ENCODE data around the gene ZNF281.

Gene ZNF281

DNA sequence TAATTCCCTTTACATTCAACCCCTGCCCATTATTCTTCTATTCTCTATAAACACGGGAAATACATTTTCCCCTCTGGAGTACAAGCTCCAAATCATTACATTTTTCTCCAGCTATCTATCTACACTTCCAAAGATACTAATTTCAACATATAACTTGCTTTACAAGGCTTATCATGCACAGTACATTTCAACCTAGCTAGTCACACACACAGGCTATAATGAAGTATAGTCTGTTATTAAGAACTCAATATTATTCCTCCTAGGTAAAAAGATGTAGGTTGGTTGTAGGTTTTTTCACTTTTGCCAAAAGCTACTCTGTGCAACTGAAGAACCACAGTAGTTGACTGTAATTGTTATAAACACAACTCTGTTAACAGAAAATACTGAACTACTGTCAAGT is 8.1 kb downstream of the ZNF281 start:
- H3K27me3 ChIP-seq (ENCODE audit: insufficient read depth, insufficient read length) = no peaks in the 10 kb centered on the region
- H3K9me3 ChIP-seq (ENCODE audit: insufficient read depth, low read length) = peaks cover 6% of the 10 kb centered on the region; the same call in 1 of the 2 replicates
- H3K9ac ChIP-seq (ENCODE audit: insufficient read length, low read depth) = no peak overlapping the region
- H3K4me3 ChIP-seq (ENCODE audit: insufficient read length, low read depth) = no peak overlapping the region
- DNase-seq (ENCODE audit: low read depth, low spot score) = no peak
- H3K4me1 ChIP-seq (ENCODE audit: insufficient read depth, insufficient read length) = no peaks in the 10 kb centered on the region
- peaks cover 54% of the 10 kb centered on the region for H3K36me3 ChIP-seq (ENCODE audit: insufficient read depth, insufficient read length, low read length)
- no peak for TF ChIP-seq YY1 (IDR thresholded peaks at IDR 0.05; ENCODE audit: insufficient read depth, insufficient read length)
- TF ChIP-seq ZNF274 (IDR thresholded peaks at IDR 0.05; ENCODE audit: low read depth, low read length) = no peak
- no peak for TF ChIP-seq SUZ12 (IDR thresholded peaks at IDR 0.05; ENCODE audit: extremely low read depth, insufficient read depth, insufficient read length)

- no peaks in the 10 kb centered on the region for H3K27me3 ChIP-seq (ENCODE audit: insufficient read depth, insufficient read length)
- peaks cover 52% of the 10 kb centered on the region for H3K36me3 ChIP-seq (ENCODE audit: insufficient read depth, insufficient read length, low read length)
- no peak overlapping the region for H3K4me3 ChIP-seq (ENCODE audit: insufficient read length, low read depth)
- H3K9ac ChIP-seq (ENCODE audit: insufficient read length, low read depth) = no peak overlapping the region
- TF ChIP-seq YY1 (IDR thresholded peaks at IDR 0.05; ENCODE audit: insufficient read depth, insufficient read length) (no peak), SUZ12 (IDR thresholded peaks at IDR 0.05; ENCODE audit: extremely low read depth, insufficient read depth, insufficient read length) (no peak), ZNF274 (IDR thresholded peaks at IDR 0.05; ENCODE audit: low read depth, low read length) (no peak)
- H3K4me1 ChIP-seq (ENCODE audit: insufficient read depth, insufficient read length) = no peaks in the 10 kb centered on the region
- DNase-seq (ENCODE audit: low read depth, low spot score) = no peak
- 0 out of 2 replicates have a peak, but pooled peaks cover 1% of the 10 kb centered on the region for H3K9me3 ChIP-seq (ENCODE audit: insufficient read depth, low read length)
Observed at GRCh38 chr1:200401263-200401662, 8.6 kb downstream of the ZNF281 start.

DNA sequence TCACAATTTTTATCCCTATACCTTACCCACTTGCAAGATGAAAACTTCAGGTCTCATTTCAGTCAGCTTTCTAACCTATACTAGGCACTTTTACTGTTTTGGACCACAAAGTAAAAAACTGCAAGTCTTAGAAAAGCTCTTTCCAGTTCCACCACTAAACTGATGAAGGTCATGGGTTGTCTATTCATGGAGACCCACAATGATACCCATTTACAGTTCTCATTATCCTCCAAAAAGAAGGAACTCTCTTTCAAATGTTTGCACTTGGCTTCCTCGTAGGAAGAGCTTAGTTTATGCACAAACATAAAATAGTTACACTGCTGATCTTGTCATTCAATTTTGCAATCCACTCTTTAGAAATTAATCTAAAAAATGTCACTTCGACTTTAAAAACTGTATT is 9.3 kb downstream of the ZNF281 start:
- Histone ChIP-seq H3K36me3 (ENCODE audit: insufficient read depth, insufficient read length, low read length) (peaks cover 45% of the 10 kb centered on the region), H3K4me1 (ENCODE audit: insufficient read depth, insufficient read length) (no peaks in the 10 kb centered on the region), H3K27me3 (ENCODE audit: insufficient read depth, insufficient read length) (no peaks in the 10 kb centered on the region), H3K9ac (ENCODE audit: insufficient read length, low read depth) (no peak overlapping the region), H3K4me3 (ENCODE audit: insufficient read length, low read depth) (no peak overlapping the region), H3K9me3 (ENCODE audit: insufficient read depth, low read length) (no peaks in the 10 kb centered on the region)
- DNase-seq (ENCODE audit: low read depth, low spot score) = no peak
- no peak for TF ChIP-seq SUZ12 (IDR thresholded peaks at IDR 0.05; ENCODE audit: extremely low read depth, insufficient read depth, insufficient read length)
- TF ChIP-seq YY1 (IDR thresholded peaks at IDR 0.05; ENCODE audit: insufficient read depth, insufficient read length) = no peak
- no peak for TF ChIP-seq ZNF274 (IDR thresholded peaks at IDR 0.05; ENCODE audit: low read depth, low read length)

GRCh38 chr1:200399860-200400259 is 10.0 kb downstream of the ZNF281 start:
- Histone ChIP-seq H3K36me3 (ENCODE audit: insufficient read depth, insufficient read length, low read length) (peaks cover 39% of the 10 kb centered on the region), H3K4me3 (ENCODE audit: insufficient read length, low read depth) (no peak overlapping the region), H3K27me3 (ENCODE audit: insufficient read depth, insufficient read length) (no peaks in the 10 kb centered on the region), H3K4me1 (ENCODE audit: insufficient read depth, insufficient read length) (peaks cover 4% of the 10 kb centered on the region), H3K9ac (ENCODE audit: insufficient read length, low read depth) (no peak overlapping the region), H3K9me3 (ENCODE audit: insufficient read depth, low read length) (no peaks in the 10 kb centered on the region)
- TF ChIP-seq SUZ12 (IDR thresholded peaks at IDR 0.05; ENCODE audit: extremely low read depth, insufficient read depth, insufficient read length) (no peak), YY1 (IDR thresholded peaks at IDR 0.05; ENCODE audit: insufficient read depth, insufficient read length) (no peak), ZNF274 (IDR thresholded peaks at IDR 0.05; ENCODE audit: low read depth, low read length) (no peak)
- no peak for DNase-seq (ENCODE audit: low read depth, low spot score)

GRCh38 chr1:200398373-200398772 is 11.5 kb downstream of the ZNF281 start:
- Histone ChIP-seq H3K36me3 (ENCODE audit: insufficient read depth, insufficient read length, low read length) (peaks cover 24% of the 10 kb centered on the region), H3K27me3 (ENCODE audit: insufficient read depth, insufficient read length) (no peaks in the 10 kb centered on the region), H3K4me1 (ENCODE audit: insufficient read depth, insufficient read length) (peaks cover 4% of the 10 kb centered on the region), H3K9me3 (ENCODE audit: insufficient read depth, low read length) (no peaks in the 10 kb centered on the region), H3K9ac (ENCODE audit: insufficient read length, low read depth) (no peak overlapping the region), H3K4me3 (ENCODE audit: insufficient read length, low read depth) (no peak overlapping the region)
- TF ChIP-seq ZNF274 (IDR thresholded peaks at IDR 0.05; ENCODE audit: low read depth, low read length) (no peak), SUZ12 (IDR thresholded peaks at IDR 0.05; ENCODE audit: extremely low read depth, insufficient read depth, insufficient read length) (no peak), YY1 (IDR thresholded peaks at IDR 0.05; ENCODE audit: insufficient read depth, insufficient read length) (no peak)
- DNase-seq (ENCODE audit: low read depth, low spot score) = no peak

DNA sequence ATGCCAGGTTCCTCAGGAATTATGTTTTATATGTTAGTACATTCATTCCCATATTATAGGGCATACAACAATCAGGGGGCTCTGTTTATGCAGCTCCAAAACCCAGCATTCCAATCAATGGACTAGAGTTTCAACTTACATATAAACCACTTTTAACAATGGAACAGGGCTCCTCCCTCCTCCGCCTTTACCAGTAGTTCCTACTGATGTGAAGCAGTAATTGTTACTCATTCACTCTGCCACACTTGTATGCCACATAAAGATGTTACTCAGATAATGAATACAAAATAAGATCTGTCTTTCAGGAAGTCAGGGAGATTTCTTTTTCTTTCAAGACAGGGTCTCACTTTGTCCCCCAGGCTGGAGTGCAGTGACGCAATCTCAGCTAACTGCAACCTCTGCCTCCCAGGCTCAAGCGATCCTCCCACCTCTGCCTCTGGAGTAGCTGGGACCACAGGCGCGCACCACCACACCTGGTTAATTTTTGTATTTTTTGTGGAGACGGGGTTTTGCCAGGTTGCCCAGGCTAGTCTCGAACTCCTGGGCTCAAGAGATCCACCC is 17.1 kb downstream of the ZNF281 start:
- TF ChIP-seq YY1 (IDR thresholded peaks at IDR 0.05; ENCODE audit: insufficient read depth, insufficient read length) (no peak), SUZ12 (IDR thresholded peaks at IDR 0.05; ENCODE audit: extremely low read depth, insufficient read depth, insufficient read length) (no peak), ZNF274 (IDR thresholded peaks at IDR 0.05; ENCODE audit: low read depth, low read length) (no peak)
- Histone ChIP-seq H3K36me3 (ENCODE audit: insufficient read depth, insufficient read length, low read length) (peaks cover 3% of the 10 kb centered on the region), H3K27me3 (ENCODE audit: insufficient read depth, insufficient read length) (no peaks in the 10 kb centered on the region), H3K4me3 (ENCODE audit: insufficient read length, low read depth) (no peak overlapping the region), H3K9me3 (ENCODE audit: insufficient read depth, low read length) (no peaks in the 10 kb centered on the region), H3K4me1 (ENCODE audit: insufficient read depth, insufficient read length) (peaks cover 4% of the 10 kb centered on the region), H3K9ac (ENCODE audit: insufficient read length, low read depth) (no peak overlapping the region)
- DNase-seq (ENCODE audit: low read depth, low spot score) = no peak

- Histone ChIP-seq H3K9me3 (ENCODE audit: insufficient read depth, low read length) (no peaks in the 10 kb centered on the region), H3K4me1 (ENCODE audit: insufficient read depth, insufficient read length) (peaks cover 4% of the 10 kb centered on the region), H3K9ac (ENCODE audit: insufficient read length, low read depth) (no peak overlapping the region), H3K36me3 (ENCODE audit: insufficient read depth, insufficient read length, low read length) (peaks cover 3% of the 10 kb centered on the region), H3K27me3 (ENCODE audit: insufficient read depth, insufficient read length) (no peaks in the 10 kb centered on the region), H3K4me3 (ENCODE audit: insufficient read length, low read depth) (no peak overlapping the region)
- TF ChIP-seq SUZ12 (IDR thresholded peaks at IDR 0.05; ENCODE audit: extremely low read depth, insufficient read depth, insufficient read length) = no peak
- no peak for DNase-seq (ENCODE audit: low read depth, low spot score)
Observed at GRCh38 chr1:200391747-200392146, 18.1 kb downstream of the ZNF281 start.
